B cell (primary cell): ENCODE results near the gene FHL1. TPM values are rescaled to one million over a fixed set of nuclear protein-coding genes. Genes with fewer than 3 reads are reported as not detected.

Experiments used
- ATAC-seq: fragments of 200-7000 bp; cut with Tn5 transposase; one replicate; pipeline ENCODE4 v1.10.0; 2021; ENCODE audit warnings: low read depth, mild to moderate bottlenecking, moderate number of reproducible peaks, moderate library complexity
- CTCF ChIA-PET: fragments of 350-600 bp; sonication (Branson Sonifier 250); formaldehyde crosslinking; loops from one replicate; lab custom pipeline; 2021; ENCODE audit warnings: antibody characterized with exemption, inconsistent platforms; lab: Charles Lee
- POLR2A ChIA-PET: fragments of 350-600 bp; sonication (Branson Sonifier 250); formaldehyde crosslinking; loops from one replicate; lab custom pipeline; 2021; ENCODE audit warnings: antibody characterized with exemption; lab: Charles Lee
- DNase-seq: peaks from one replicate; pipeline ENCODE4 v3.0.0; 2013
- H2AFZ ChIP-seq: 2 replicates; pipeline ENCODE4 v1.6.1; 2012; ENCODE audit warnings: mild to moderate bottlenecking, low read depth, low read length; ENCODE audit not compliant: insufficient read depth, poor library complexity, severe bottlenecking
- H3K27ac ChIP-seq, 2 donors: 1 replicate in 1 of 2; 2 replicates in 1 of 2; pipeline ENCODE4 v1.5.1; 2012 to 2013; ENCODE audit warnings: low read length in 2 of 2, mild to moderate bottlenecking in 2 of 2, moderate library complexity in 1 of 2
- H3K27me3 ChIP-seq, 4 experiments: fragments of 200-600 bp in 1 of 4; sonication (generic) in 1 of 4; replicated peaks in 1 of 4; 1 replicate in 2 of 4; 2 replicates in 2 of 4; pipeline versions ENCODE4 v1.6.1 to v1.7.0; 2013 to 2016; ENCODE audit warnings: low read length in 3 of 4, mild to moderate bottlenecking in 2 of 4, mixed read lengths in 1 of 4, moderate library complexity in 1 of 4; ENCODE audit not compliant: insufficient read depth in 4 of 4, control insufficient read depth in 3 of 4; ENCODE audit errors: control extremely low read depth in 1 of 4
- H3K36me3 ChIP-seq, 2 experiments: replicated peaks in 1 of 2; 1 replicate in 1 of 2; 2 replicates in 1 of 2; pipeline versions ENCODE4 v1.6.1 to v1.7.1; 2013; ENCODE audit warnings: low read length in 1 of 2; ENCODE audit not compliant: insufficient read depth in 2 of 2, control insufficient read depth in 1 of 2; ENCODE audit errors: control extremely low read depth in 1 of 2, extremely low read depth in 1 of 2
- H3K4me1 ChIP-seq, 2 donors: fragments of 200-600 bp in 1 of 2; sonication (generic) in 1 of 2; 1 replicate in 1 of 2; 2 replicates in 1 of 2; pipeline versions ENCODE4 v1.5.1 to v1.6.1; 2013 to 2017; ENCODE audit warnings: low read length in 2 of 2; ENCODE audit not compliant: control insufficient read depth in 2 of 2, insufficient read depth in 2 of 2
- H3K4me2 ChIP-seq: replicated peaks from 2 replicates; pipeline ENCODE3; 2012; ENCODE audit warnings: mild to moderate bottlenecking, low read depth, low read length; ENCODE audit not compliant: poor library complexity, severe bottlenecking
- H3K4me3 ChIP-seq, 5 experiments: fragments of 200-600 bp in 1 of 5; sonication (generic) in 1 of 5; 1 replicate in 3 of 5; 2 replicates in 2 of 5; pipeline versions ENCODE4 v1.5.1 to v1.7.0; 2011 to 2016; ENCODE audit warnings: low read length in 4 of 5, mild to moderate bottlenecking in 4 of 5, low read depth in 2 of 5, control low read depth in 1 of 5, moderate library complexity in 1 of 5; ENCODE audit not compliant: insufficient read depth in 1 of 5; ENCODE audit errors: control extremely low read depth in 1 of 5, extremely low read depth in 1 of 5
- H3K79me2 ChIP-seq: fragments of 200-600 bp; sonication (generic); one replicate; pipeline ENCODE4 v1.6.0; 2016; ENCODE audit warnings: low read length; ENCODE audit not compliant: control insufficient read depth, insufficient read depth
- H3K9ac ChIP-seq: fragments of 200-600 bp; sonication (generic); 2 replicates; pipeline ENCODE4 v1.6.1; 2017; ENCODE audit warnings: mild to moderate bottlenecking, low read length, moderate library complexity
- H3K9me3 ChIP-seq, 3 donors: one replicate each; pipeline versions ENCODE4 v1.6.1 to v1.7.1; 2013; ENCODE audit warnings: low read length in 2 of 3; ENCODE audit not compliant: control insufficient read depth in 2 of 3, insufficient read depth in 1 of 3; ENCODE audit errors: control extremely low read depth in 1 of 3
- H4K20me1 ChIP-seq: 2 replicates; pipeline ENCODE4 v1.6.0; 2012; ENCODE audit warnings: mild to moderate bottlenecking, low read length; ENCODE audit not compliant: insufficient read depth, control insufficient read depth, poor library complexity, severe bottlenecking
- H3K27ac Mint-ChIP-seq: one replicate; pipeline ENCODE4 v1.8.0; 2021; ENCODE audit warnings: mixed read lengths
- H3K27me3 Mint-ChIP-seq: one replicate; pipeline ENCODE4 v1.8.0; 2021; ENCODE audit warnings: mixed read lengths
- H3K4me1 Mint-ChIP-seq: one replicate; pipeline ENCODE4 v1.8.0; 2021; ENCODE audit warnings: mixed read lengths
- H3K4me3 Mint-ChIP-seq: one replicate; pipeline ENCODE4 v1.8.0; 2021; ENCODE audit warnings: mixed read lengths
- H3K9me3 Mint-ChIP-seq: one replicate; pipeline ENCODE4 v1.8.0; 2022; ENCODE audit warnings: mixed read lengths; ENCODE audit not compliant: insufficient read depth
- CTCF ChIP-seq: fragments of 200-600 bp; IDR thresholded peaks from one replicate; pipeline ENCODE4 v1.8.0; 2022; ENCODE audit warnings: antibody characterized with exemption, mild to moderate bottlenecking
- EZH2 ChIP-seq: IDR thresholded peaks from 2 replicates; pipeline ENCODE4 v1.6.1; 2012; ENCODE audit warnings: borderline replicate concordance, low read depth, mild to moderate bottlenecking, moderate library complexity, low read length; ENCODE audit not compliant: insufficient read depth, poor library complexity, severe bottlenecking
- WGBS: methylation state at CpG from one replicate; pipeline ENCODE4 v1.1.5; 2013; ENCODE audit warnings: missing lambda C conversion rate; ENCODE audit not compliant: insufficient coverage; 5-methylcytosine and 5-hydroxymethylcytosine counted together
- intact Hi-C: fragments of 100-400 bp; cut with micrococcal nuclease; formaldehyde crosslinking; loops from one replicate; pipeline ENCODE4 v1.10.0; 2022
- polyA plus RNA-seq: library from polyadenylated mRNA; depleted of rRNA; stranded (reverse); fragments of >200 nt; gene quantifications from 2 replicates; pipeline ENCODE4 v1.2.3, GENCODE V29; 2012
- total RNA-seq, 2 donors: library from RNA; stranded (reverse); fragments of 120-200 nt in 1 of 2; gene quantifications; 1 replicate in 1 of 2; 2 replicates in 1 of 2; pipeline versions ENCODE4 v1.2.3 to v1.2.4, GENCODE V29; 2013 to 2022

Gene FHL1
- total and polyA plus RNA-seq, 2 donors (not counting 1 experiment from before 2014, with no cell fraction given): 6.7 to 8.0 TPM

DNA sequence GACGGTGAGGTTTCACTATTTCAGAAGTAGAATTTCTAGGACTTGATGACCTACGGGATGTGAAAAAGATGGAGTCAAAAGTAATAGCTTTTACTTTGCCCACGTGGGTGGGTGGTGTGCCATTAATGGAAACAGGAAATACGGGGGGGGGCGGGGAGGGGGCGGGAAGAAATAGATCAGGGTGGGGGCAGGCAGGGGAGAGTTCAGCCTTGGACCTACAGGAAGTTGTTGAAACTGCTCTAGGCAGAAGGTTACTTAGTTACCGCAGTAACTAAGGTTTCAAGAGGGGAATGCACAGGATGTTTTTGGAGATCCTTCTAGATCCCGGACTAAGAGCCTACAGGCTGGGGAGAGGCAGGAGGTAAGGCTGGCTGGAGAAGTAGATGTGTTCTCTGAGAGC is 3.6 kb upstream of the FHL1 start:
- DNase-seq (peak; percentile 14), ATAC-seq (no peak)
- peaks cover 17 to 18% of the 10 kb centered on the region in 2 donors for H3K4me1 ChIP-seq
- peaks cover 0 to 6% (median 0%) of the 10 kb centered on the region in 4 experiments for H3K27me3 ChIP-seq
- no peak overlapping the region for H3K27ac ChIP-seq
- TF ChIP-seq EZH2 (no peak), CTCF (no peak)
- H3K9me3 ChIP-seq: no peaks in the 10 kb centered on the region
- H3K36me3 ChIP-seq: no peaks in the 10 kb centered on the region
- Mint-ChIP-seq H3K27ac (no peak overlapping the region), H3K4me1 (peaks cover 26% of the 10 kb centered on the region), H3K9me3 (no peaks in the 10 kb centered on the region), H3K4me3 (peak overlapping the region; percentile 78), H3K27me3 (no peaks in the 10 kb centered on the region)
- H4K20me1 ChIP-seq: no peaks in the 10 kb centered on the region
- intact Hi-C loops: loop anchor here (10.0 kb wide), 1 partner anchor 351 kb away; the partner anchor contains the start of gene HTATSF1
- POLR2A ChIA-PET: interaction anchor here (0.6 kb wide), 1 partner anchor 114 kb away, joined by 3 read pairs; no protein-coding TSS in a partner anchor
- H3K4me3 ChIP-seq: peak overlapping the region in 2 of 5 experiments; percentile 32 to 50
- H2AFZ ChIP-seq: no peak overlapping the region
- WGBS: 0% methylated on average over 2 of the region's 8 CpGs
- H3K4me2 ChIP-seq: peak overlapping the region; percentile 61
- no peaks in the 10 kb centered on the region for H3K79me2 ChIP-seq
- H3K9ac ChIP-seq: no peak overlapping the region
- CTCF ChIA-PET: no interaction called here

- DNase-seq (peak; percentile 22), ATAC-seq (peak; percentile 25)
- POLR2A ChIA-PET: no interaction called here
- no peaks in the 10 kb centered on the region for H3K27me3 Mint-ChIP-seq
- Histone ChIP-seq H4K20me1 (no peaks in the 10 kb centered on the region), H3K9ac (peak overlapping the region; percentile 63), H3K9me3 (no peaks in the 10 kb centered on the region), H3K4me1 (peaks cover 17 to 18% of the 10 kb centered on the region in 2 donors), H3K27me3 (peaks cover 0 to 6% (median 0%) of the 10 kb centered on the region in 4 experiments), H3K4me2 (peak overlapping the region; percentile 84), H3K27ac (no peak overlapping the region), H3K4me3 (peak overlapping the region; percentile 16 to 66 (median 56)), H3K79me2 (no peaks in the 10 kb centered on the region), H3K36me3 (no peaks in the 10 kb centered on the region), H2AFZ (peak overlapping the region; percentile 67)
- peaks cover 26% of the 10 kb centered on the region for H3K4me1 Mint-ChIP-seq
- H3K27ac Mint-ChIP-seq: peak overlapping the region; percentile 59
- H3K9me3 Mint-ChIP-seq: no peaks in the 10 kb centered on the region
- intact Hi-C loops: loop anchor here (5.0 to 10.0 kb wide), 3 partner anchors 106 to 348 kb away; partner anchors contain the start of genes HTATSF1, MAP7D3 and SLC9A6
- CTCF ChIA-PET: no interaction called here
- TF ChIP-seq EZH2: no peak
- no peak for TF ChIP-seq CTCF
- H3K4me3 Mint-ChIP-seq: peak overlapping the region; percentile 85
- 2% methylated on average over 40 of the region's 59 CpGs for WGBS
These were observed 569 bp upstream of the FHL1 start for GRCh38 chrX:136146614-136147314.
